SK-N-SH (cell line): ENCODE measurements around the gene ELF4. TPM values are rescaled to one million over a fixed set of nuclear protein-coding genes. Genes with fewer than 3 reads are reported as not detected.

Source experiments
- CTCF ChIA-PET: fragments of 300-600, 350-600 bp; formaldehyde crosslinking; extraction: SDS; loops from one replicate; lab custom pipeline; 2021; lab: Yijun Ruan, JAX
- POLR2A ChIA-PET: fragments of 350-600 bp; sonication (Branson Sonifier 250); formaldehyde crosslinking; extraction: SDS; loops from one replicate; lab custom pipeline; 2020; ENCODE audit warnings: antibody characterized with exemption, inconsistent platforms; lab: Yijun Ruan, JAX
- DNase-seq: peaks from one replicate; pipeline ENCODE4 v3.0.0; 2012
- H2AFZ ChIP-seq: fragments of 200-600 bp; sonication (generic); 2 replicates; pipeline ENCODE4 v1.8.1; 2016; ENCODE audit warnings: antibody characterized with exemption, mild to moderate bottlenecking, low read depth
- H3F3A ChIP-seq: fragments of 200-600 bp; sonication (generic); replicated peaks from 2 replicates; pipeline ENCODE3; 2016; ENCODE audit warnings: antibody characterized with exemption, mild to moderate bottlenecking; ENCODE audit not compliant: insufficient read depth
- H3K27ac ChIP-seq, 2 experiments: fragments of 200-500 bp in 1 of 2; fragments of 200-600 bp in 1 of 2; sonication (Bioruptor generic) in 1 of 2; sonication (generic), shearing (Covaris generic) in 1 of 2; 2 replicates each; pipeline versions ENCODE4 v1.5.1 to v1.6.1; 2014 to 2016; ENCODE audit warnings: low read depth in 2 of 2, inconsistent platforms in 1 of 2, low read length in 1 of 2, mild to moderate bottlenecking in 1 of 2, mixed read lengths in 1 of 2
- H3K27me3 ChIP-seq: fragments of 200-600 bp; sonication (generic), shearing (Covaris generic); 2 replicates; pipeline ENCODE4 v1.6.1; 2016; ENCODE audit warnings: mixed run types; ENCODE audit not compliant: insufficient read depth
- H3K36me3 ChIP-seq, 2 experiments: fragments of 200-500 bp in 1 of 2; fragments of 200-600 bp in 1 of 2; sonication (Bioruptor generic) in 1 of 2; sonication (generic) in 1 of 2; replicated peaks in 1 of 2; 2 replicates each; pipeline versions ENCODE3 to v1.5.1; 2014 to 2016; ENCODE audit warnings: low read length in 1 of 2, mild to moderate bottlenecking in 1 of 2; ENCODE audit not compliant: insufficient read depth in 2 of 2, control insufficient read depth in 1 of 2
- H3K4me1 ChIP-seq, 2 experiments: fragments of 200-500 bp in 1 of 2; fragments of 200-600 bp in 1 of 2; sonication (Bioruptor generic) in 1 of 2; sonication (generic), shearing (Covaris generic) in 1 of 2; 2 replicates each; pipeline versions ENCODE4 v1.5.1 to v1.6.1; 2014 to 2016; ENCODE audit warnings: low read depth in 1 of 2, low read length in 1 of 2, mixed run types in 1 of 2; ENCODE audit not compliant: insufficient read depth in 2 of 2, control insufficient read depth in 1 of 2
- H3K4me2 ChIP-seq: fragments of 200-600 bp; sonication (generic), shearing (Covaris generic); 2 replicates; pipeline ENCODE4 v1.6.1; 2017; ENCODE audit warnings: mixed run types
- H3K4me3 ChIP-seq, 2 experiments: fragments of 200-500 bp in 1 of 2; fragments of 200-600 bp in 1 of 2; sonication (Bioruptor generic) in 1 of 2; sonication (generic), shearing (Covaris generic) in 1 of 2; 2 replicates each; pipeline versions ENCODE4 v1.5.1 to v1.8.1; 2014 to 2016; ENCODE audit warnings: low read depth in 2 of 2, inconsistent platforms in 1 of 2, low read length in 1 of 2, mild to moderate bottlenecking in 1 of 2, mixed read lengths in 1 of 2, moderate library complexity in 1 of 2
- H3K79me2 ChIP-seq: fragments of 200-600 bp; sonication (generic); 2 replicates; pipeline ENCODE4 v1.8.1; 2017; ENCODE audit warnings: mild to moderate bottlenecking; ENCODE audit not compliant: insufficient read depth
- H3K9ac ChIP-seq: fragments of 200-600 bp; sonication (generic); 2 replicates; pipeline ENCODE4 v1.6.1; 2017; ENCODE audit warnings: mixed run types
- H3K9me2 ChIP-seq: fragments of 200-600 bp; sonication (generic); 2 replicates; pipeline ENCODE4 v1.6.1; 2017; ENCODE audit warnings: mixed run types
- H3K9me3 ChIP-seq: fragments of 200-600 bp; sonication (generic); 2 replicates; pipeline ENCODE4 v1.6.1; 2017; ENCODE audit warnings: mixed run types, mild to moderate bottlenecking, moderate library complexity
- H4K20me1 ChIP-seq: fragments of 200-600 bp; sonication (generic); 2 replicates; pipeline ENCODE4 v1.6.1; 2017; ENCODE audit warnings: mild to moderate bottlenecking, mixed run types; ENCODE audit not compliant: insufficient read depth
- GATA2 ChIP-seq: sonication (generic); formaldehyde crosslinking; IDR thresholded peaks from 2 replicates; pipeline ENCODE4 v1.5.0; 2020; ENCODE audit warnings: mild to moderate bottlenecking, missing genetic modification reagents
- JUND ChIP-seq: IDR thresholded peaks from 2 replicates; pipeline ENCODE4 v1.4.0; 2012
- NFIC ChIP-seq: IDR thresholded peaks from 2 replicates; pipeline ENCODE4 v1.4.0; 2012; ENCODE audit warnings: borderline replicate concordance
- NRF1 ChIP-seq: IDR thresholded peaks from 2 replicates; pipeline ENCODE4 v1.6.1; 2012; ENCODE audit warnings: low read depth, mild to moderate bottlenecking, low read length
- RFX5 ChIP-seq: IDR thresholded peaks from 2 replicates; pipeline ENCODE4 v1.6.1; 2012; ENCODE audit warnings: mild to moderate bottlenecking, improper control_type of control experiment, low read length
- SIN3A ChIP-seq: IDR thresholded peaks from 2 replicates; pipeline ENCODE4 v1.6.1; 2012; ENCODE audit warnings: low read depth, mild to moderate bottlenecking, low read length, moderate library complexity, borderline replicate concordance
- SMC3 ChIP-seq: IDR thresholded peaks from 2 replicates; pipeline ENCODE4 v1.6.1; 2012; ENCODE audit warnings: low read depth, low read length, improper control_type of control experiment
- TCF12 ChIP-seq: IDR thresholded peaks from 2 replicates; pipeline ENCODE4 v1.4.0; 2012
- WGBS: methylation state at CpG from one replicate; pipeline ENCODE4 v1.1.6; 2017; ENCODE audit warnings: low lambda C conversion rate; 5-methylcytosine and 5-hydroxymethylcytosine counted together
- polyA plus RNA-seq, 3 experiments: library from polyadenylated mRNA; depleted of rRNA; stranded (reverse); fragments of >200 nt; gene quantifications; 2 replicates each; pipeline ENCODE4 v1.2.3, GENCODE V29; 2012
- TF ChIP-seq, protein P1 (sequence below): fragments of 150-350 bp; IDR thresholded peaks from 2 replicates; pipeline ENCODE4 v1.6.1; 2016; ENCODE audit warnings: mild to moderate bottlenecking, low read depth, low read length
- TF ChIP-seq, protein P2 (sequence below): IDR thresholded peaks from 2 replicates; pipeline ENCODE4 v1.4.0; 2012; ENCODE audit warnings: low read depth
- TF ChIP-seq, protein P3 (sequence below): fragments of 150-350 bp; IDR thresholded peaks from 2 replicates; pipeline ENCODE4 v1.6.1; 2017; ENCODE audit warnings: antibody characterized with exemption, low read length, low read depth, borderline replicate concordance

Gene ELF4
- polyA plus RNA-seq, 1 of the 3 experiments (the other 2 are of a cell fraction), result 9.6 TPM

DNA sequence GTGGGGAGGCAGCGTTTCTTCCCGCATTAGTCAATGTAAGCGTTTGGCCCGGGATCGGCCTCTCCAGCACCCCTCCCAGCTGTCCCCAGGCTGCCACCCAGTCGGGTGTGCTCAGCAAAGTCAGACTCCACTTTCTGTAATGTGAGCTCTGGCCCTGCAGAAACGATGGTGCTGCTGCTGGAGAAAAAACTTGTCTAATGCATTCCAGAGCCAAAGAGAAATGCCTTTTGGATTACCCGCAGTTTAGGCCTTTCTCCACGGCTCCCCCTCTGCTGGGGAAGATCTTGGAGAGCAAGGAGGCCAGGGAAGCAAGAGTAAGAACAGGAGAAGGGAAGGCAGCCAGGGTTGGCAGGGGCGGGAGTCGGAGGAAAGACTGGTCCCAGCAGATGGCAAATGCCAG lies 55.2 kb downstream of the ELF4 start:
- Histone ChIP-seq H3K27me3 (peaks cover 6% of the 10 kb centered on the region; the same call in 1 of the 2 replicates), H2AFZ (no peak overlapping the region), H3K9ac (no peak overlapping the region), H3K4me3 (no peak overlapping the region), H3K27ac (peak overlapping the region in 1 of 2 experiments; percentile 34; a peak in 1 of 4 replicates), H3K9me2 (no peaks in the 10 kb centered on the region), H3K79me2 (no peaks in the 10 kb centered on the region), H3K9me3 (no peaks in the 10 kb centered on the region), H3F3A (peaks cover 11% of the 10 kb centered on the region), H3K4me1 (no peaks in the 10 kb centered on the region; a peak in 1 of 4 replicates), H3K4me2 (peak overlapping the region; percentile 24; the same call in 1 of the 2 replicates), H3K36me3 (peaks cover 10 to 20% of the 10 kb centered on the region in 2 experiments), H4K20me1 (no peaks in the 10 kb centered on the region)
- POLR2A ChIA-PET, result no interaction called here
- CTCF ChIA-PET, result interaction anchor here (0.7 kb wide), 1 partner anchor 129 kb away, joined by 3 read pairs; no protein-coding TSS in a partner anchor
- peak; percentile 24; the same call in 1 of the 2 replicates for TF ChIP-seq TCF12
- TF ChIP-seq, protein P1, sequence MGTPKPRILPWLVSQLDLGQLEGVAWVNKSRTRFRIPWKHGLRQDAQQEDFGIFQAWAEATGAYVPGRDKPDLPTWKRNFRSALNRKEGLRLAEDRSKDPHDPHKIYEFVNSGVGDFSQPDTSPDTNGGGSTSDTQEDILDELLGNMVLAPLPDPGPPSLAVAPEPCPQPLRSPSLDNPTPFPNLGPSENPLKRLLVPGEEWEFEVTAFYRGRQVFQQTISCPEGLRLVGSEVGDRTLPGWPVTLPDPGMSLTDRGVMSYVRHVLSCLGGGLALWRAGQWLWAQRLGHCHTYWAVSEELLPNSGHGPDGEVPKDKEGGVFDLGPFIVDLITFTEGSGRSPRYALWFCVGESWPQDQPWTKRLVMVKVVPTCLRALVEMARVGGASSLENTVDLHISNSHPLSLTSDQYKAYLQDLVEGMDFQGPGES, result no peak
- DNase-seq, result no peak
- 37% methylated on average over 9 of the region's 11 CpGs for WGBS

DNA sequence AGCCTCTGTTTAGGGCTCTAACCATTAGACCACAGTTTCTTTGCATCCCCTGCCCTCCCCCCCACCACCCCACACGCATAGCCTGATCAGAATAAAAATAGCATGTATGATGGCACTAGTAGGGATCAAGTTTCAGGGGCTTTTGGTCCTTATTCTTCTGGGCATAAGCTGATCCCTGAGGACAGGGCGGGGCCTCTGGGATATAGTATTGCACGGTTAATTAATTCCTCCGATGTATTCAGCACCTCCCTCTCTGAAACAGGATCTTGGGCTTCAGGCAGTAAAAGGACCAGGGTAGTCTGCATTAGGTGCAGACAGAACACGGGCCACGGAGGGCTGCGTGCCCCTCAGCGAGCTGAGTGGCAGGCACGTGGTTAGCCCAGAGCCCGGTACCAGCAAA lies 57.1 kb downstream of the ELF4 start:
- Histone ChIP-seq H3K27ac (no peak overlapping the region), H3K79me2 (no peaks in the 10 kb centered on the region), H3K27me3 (peaks cover 6% of the 10 kb centered on the region; the same call in 1 of the 2 replicates), H4K20me1 (no peaks in the 10 kb centered on the region), H3F3A (peaks cover 4% of the 10 kb centered on the region), H3K36me3 (peaks cover 17 to 27% of the 10 kb centered on the region in 2 experiments), H3K9me2 (no peaks in the 10 kb centered on the region), H3K4me2 (no peak overlapping the region), H3K4me3 (no peak overlapping the region), H3K4me1 (no peaks in the 10 kb centered on the region), H3K9ac (no peak overlapping the region), H2AFZ (no peak overlapping the region), H3K9me3 (no peaks in the 10 kb centered on the region)
- DNase-seq, result no peak
- ChIA-PET POLR2A (no interaction called here), CTCF (interaction anchor here (1.9 kb wide), 1 partner anchor 127 kb away, joined by 10 read pairs; no protein-coding TSS in a partner anchor)
- TF ChIP-seq NFIC (no peak), GATA2 (CRISPR knock-in tag) (no peak), RFX5 (no peak)
- 59% methylated on average over 7 of the region's 10 CpGs for WGBS

DNA sequence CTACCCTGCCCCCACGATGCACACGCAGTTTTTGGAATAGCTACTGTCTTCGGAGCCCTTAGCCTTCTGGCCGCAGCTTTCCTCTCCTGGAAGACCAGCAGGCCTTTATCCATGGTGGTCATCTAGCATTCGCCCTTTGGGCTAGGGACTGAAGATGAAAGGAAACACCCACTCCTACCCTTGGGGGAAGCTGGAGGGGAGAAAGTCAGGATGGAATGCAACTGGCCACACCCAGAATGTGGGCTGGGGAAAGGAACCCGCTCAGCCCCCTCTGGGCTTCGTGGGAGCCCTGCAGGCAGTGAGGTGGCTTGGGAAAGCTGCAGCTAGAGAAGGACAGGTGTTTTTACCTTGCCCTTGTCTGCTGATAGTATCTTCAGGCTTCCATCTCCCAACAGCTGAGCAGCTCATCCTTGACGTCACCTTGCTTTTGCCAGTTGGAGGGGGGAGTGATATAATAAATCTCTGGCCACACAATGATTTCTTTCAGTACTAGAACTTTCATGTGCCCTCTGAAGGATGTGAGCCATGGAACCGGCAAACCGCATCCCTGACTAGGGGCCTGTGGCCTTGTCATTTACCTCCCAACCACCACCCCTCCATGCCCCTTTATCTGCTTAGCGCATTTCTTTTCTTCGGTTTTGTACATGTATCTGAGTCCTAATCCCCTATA lies 59.0 kb downstream of the ELF4 start:
- H3K9ac ChIP-seq, result no peak overlapping the region
- H4K20me1 ChIP-seq, result no peaks in the 10 kb centered on the region
- peaks cover 6% of the 10 kb centered on the region; the same call in 1 of the 2 replicates for H3K27me3 ChIP-seq
- DNase-seq, result no peak
- WGBS, result 56% methylated on average over 12 of the region's 12 CpGs
- CTCF ChIA-PET, result interaction anchor here (1.6 kb wide), 1 partner anchor 9 kb away, joined by 6 read pairs; no protein-coding TSS in a partner anchor
- H3K79me2 ChIP-seq, result no peaks in the 10 kb centered on the region
- H3F3A ChIP-seq, result peaks cover 4% of the 10 kb centered on the region
- peaks cover 27 to 32% of the 10 kb centered on the region in 2 experiments for H3K36me3 ChIP-seq
- no peaks in the 10 kb centered on the region for H3K4me1 ChIP-seq
- TF ChIP-seq, protein P1, result no peak
- no peak for TF ChIP-seq JUND
- no peak for TF ChIP-seq SIN3A
- no peak for TF ChIP-seq NRF1
- TF ChIP-seq, protein P2, sequence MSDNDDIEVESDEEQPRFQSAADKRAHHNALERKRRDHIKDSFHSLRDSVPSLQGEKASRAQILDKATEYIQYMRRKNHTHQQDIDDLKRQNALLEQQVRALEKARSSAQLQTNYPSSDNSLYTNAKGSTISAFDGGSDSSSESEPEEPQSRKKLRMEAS, result no peak
- TF ChIP-seq, protein P3, sequence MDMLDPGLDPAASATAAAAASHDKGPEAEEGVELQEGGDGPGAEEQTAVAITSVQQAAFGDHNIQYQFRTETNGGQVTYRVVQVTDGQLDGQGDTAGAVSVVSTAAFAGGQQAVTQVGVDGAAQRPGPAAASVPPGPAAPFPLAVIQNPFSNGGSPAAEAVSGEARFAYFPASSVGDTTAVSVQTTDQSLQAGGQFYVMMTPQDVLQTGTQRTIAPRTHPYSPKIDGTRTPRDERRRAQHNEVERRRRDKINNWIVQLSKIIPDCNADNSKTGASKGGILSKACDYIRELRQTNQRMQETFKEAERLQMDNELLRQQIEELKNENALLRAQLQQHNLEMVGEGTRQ, result no peak
- TF ChIP-seq SMC3, result no peak
- H3K9me3 ChIP-seq, result no peaks in the 10 kb centered on the region
- no peak overlapping the region for H3K4me2 ChIP-seq
- H3K27ac ChIP-seq, result no peak overlapping the region
- no peaks in the 10 kb centered on the region for H3K9me2 ChIP-seq
- no peak overlapping the region for H2AFZ ChIP-seq
- H3K4me3 ChIP-seq, result no peak overlapping the region
- POLR2A ChIA-PET, result no interaction called here
